HepG2 (cell line): ENCODE results near the gene DHFR2. TPM values are rescaled to one million over a fixed set of nuclear protein-coding genes. Genes with fewer than 3 reads are reported as not detected.

ENCODE experiments used
- ATAC-seq: fragments of 200-7000 bp; cut with Tn5 transposase; 3 replicates; pipeline ENCODE4 v1.9.1; 2020; ENCODE audit warnings: mild to moderate bottlenecking, moderate library complexity
- BruUV-seq: library from RNA; stranded (reverse); fragments of 400-500 nt; replicated peaks from 2 replicates; lab custom pipeline; 2021; lab: Mats Ljungman, UMichigan
- CTCF ChIA-PET: fragments of 300-600 bp; formaldehyde crosslinking; extraction: SDS; loops from one replicate; lab custom pipeline; 2021; ENCODE audit warnings: low total read pairs, inconsistent platforms, low intra/inter-chr PET ratio; lab: Yijun Ruan, JAX
- POLR2A ChIA-PET: fragments of 350-600 bp; sonication (Branson Sonifier 250); formaldehyde crosslinking; loops from one replicate; lab custom pipeline; 2020; ENCODE audit warnings: antibody characterized with exemption, inconsistent platforms; lab: Yijun Ruan, JAX
- DNase-seq: peaks from one replicate; pipeline ENCODE4 v3.0.0-alpha.2; 2015; ENCODE audit warnings: low spot score
- FAIRE-seq: peaks from 3 replicates; lab custom pipeline; 2011; peaks lifted over from hg19 to GRCh38; lab: Jason Lieb, UNC
- H2AFZ ChIP-seq: one replicate; pipeline ENCODE4 v1.6.1; 2011; ENCODE audit warnings: low read length, inconsistent platforms
- H3K27ac ChIP-seq: fragments of 300-600 bp; 3 replicates; pipeline ENCODE4 v1.8.0; 2011; ENCODE audit warnings: mixed run types, mild to moderate bottlenecking, mixed read lengths, low read length, inconsistent platforms; ENCODE audit not compliant: insufficient read depth; ENCODE audit errors: extremely low read length
- H3K27me3 ChIP-seq, 2 experiments: fragments of 200-600 bp in 1 of 2; 2 replicates in 1 of 2; 3 replicates in 1 of 2; pipeline versions ENCODE4 v1.6.0 to v1.8.0; 2011; ENCODE audit warnings: low read length in 2 of 2, mild to moderate bottlenecking in 2 of 2, moderate library complexity in 2 of 2, inconsistent platforms in 1 of 2; ENCODE audit not compliant: insufficient read depth in 2 of 2, control insufficient read depth in 1 of 2
- H3K36me3 ChIP-seq, 2 experiments: fragments of 200-600 bp in 1 of 2; replicated peaks in 1 of 2; 2 replicates in 1 of 2; 3 replicates in 1 of 2; pipeline versions ENCODE4 v1.5.1 to v1.8.0; 2011; ENCODE audit warnings: low read length in 2 of 2, inconsistent platforms in 1 of 2; ENCODE audit not compliant: insufficient read depth in 2 of 2, control insufficient read depth in 1 of 2
- H3K4me1 ChIP-seq: 2 replicates; pipeline ENCODE4 v1.5.1; 2012; ENCODE audit warnings: low read length, inconsistent platforms; ENCODE audit not compliant: insufficient read depth
- H3K4me2 ChIP-seq: 2 replicates; pipeline ENCODE4 v1.6.0; 2011; ENCODE audit warnings: low read depth, low read length, inconsistent platforms
- H3K4me3 ChIP-seq, 3 experiments: fragments of 200-600 bp in 1 of 3; sonication (generic), shearing (Covaris generic) in 1 of 3; replicated peaks in 1 of 3; 2 replicates each; pipeline ENCODE4 v1.5.1; 2011 to 2016; ENCODE audit warnings: low read length in 3 of 3, inconsistent platforms in 2 of 3, low read depth in 2 of 3, mild to moderate bottlenecking in 2 of 3, control low read depth in 1 of 3, mixed read lengths in 1 of 3; ENCODE audit not compliant: insufficient read depth in 1 of 3
- H3K79me2 ChIP-seq: one replicate; pipeline ENCODE4 v1.6.1; 2011; ENCODE audit warnings: low read length, inconsistent platforms; ENCODE audit not compliant: insufficient read depth
- H3K9ac ChIP-seq: 2 replicates; pipeline ENCODE4 v1.6.0; 2011; ENCODE audit warnings: mild to moderate bottlenecking, low read depth, low read length, inconsistent platforms; ENCODE audit not compliant: insufficient read depth
- H3K9me3 ChIP-seq: 2 replicates; pipeline ENCODE4 v1.5.1; 2012; ENCODE audit warnings: mild to moderate bottlenecking, low read length
- H4K20me1 ChIP-seq: 2 replicates; pipeline ENCODE4 v1.6.0; 2011; ENCODE audit warnings: inconsistent platforms, mild to moderate bottlenecking, low read length, moderate library complexity; ENCODE audit not compliant: insufficient read depth
- EED ChIP-seq: sonication (generic); formaldehyde crosslinking; IDR thresholded peaks from 2 replicates; pipeline ENCODE4 v1.5.0; 2020; ENCODE audit warnings: mild to moderate bottlenecking, missing genetic modification reagents
- FOXC1 ChIP-seq: sonication (generic); formaldehyde crosslinking; IDR thresholded peaks from 2 replicates; pipeline ENCODE4 v1.8.0; 2022; ENCODE audit warnings: mild to moderate bottlenecking, missing genetic modification reagents, borderline replicate concordance
- JDP2 ChIP-seq: sonication (generic); formaldehyde crosslinking; IDR thresholded peaks from 2 replicates; pipeline ENCODE4 v1.8.1; 2022; ENCODE audit warnings: missing genetic modification reagents, borderline replicate concordance
- TBP ChIP-seq: sonication (generic); formaldehyde crosslinking; IDR thresholded peaks from 2 replicates; pipeline ENCODE4 v1.5.0; 2020; ENCODE audit warnings: missing genetic modification reagents
- ZNF350 ChIP-seq: sonication (generic); formaldehyde crosslinking; IDR thresholded peaks from 2 replicates; pipeline ENCODE4 v1.4.0; 2020; ENCODE audit warnings: mild to moderate bottlenecking, low read depth, missing genetic modification reagents, borderline replicate concordance
- ZNF614 ChIP-seq: IDR thresholded peaks from 2 replicates; pipeline ENCODE4 v1.6.1; 2018; ENCODE audit warnings: missing biosample characterization, missing genetic modification reagents, inconsistent platforms, borderline replicate concordance
- WGBS: methylation state at CpG from one replicate; pipeline ENCODE4 v1.1.6; 2017; ENCODE audit warnings: low lambda C conversion rate; 5-methylcytosine and 5-hydroxymethylcytosine counted together
- in situ Hi-C: cut with HindIII; loops from 2 replicates; pipeline ENCODE4 v1.10.0; 2017; ENCODE audit warnings: low pct_unique_long_range_greater_than_20kb; ENCODE audit not compliant: extremely low pct_ligation_motif_present
- intact Hi-C: fragments of 100-400 bp; cut with micrococcal nuclease; formaldehyde crosslinking; loops from one replicate; pipeline ENCODE4 v1.10.0; 2022; ENCODE audit not compliant: unreplicated experiment
- polyA plus RNA-seq, 8 experiments: library from polyadenylated mRNA; depleted of rRNA in 3 of 8; stranded (reverse) in 7 of 8; unstranded in 1 of 8; fragments of >200 nt; fragmentation: Illumina TruSeq in 4 of 8; extraction: Trizol in 4 of 8; gene quantifications; 2 replicates each; pipeline versions ENCODE4 v1.2.1 to v1.2.3, GENCODE V29; 2011 to 2016; ENCODE audit warnings: low read depth in 4 of 8, missing spikeins in 1 of 8, mixed read lengths in 1 of 8; ENCODE audit not compliant: insufficient read depth in 1 of 8
- total RNA-seq, 5 experiments: library from RNA; depleted of rRNA; stranded (reverse); fragments of >200 nt; fragmentation: Illumina TruSeq; extraction: Trizol; gene quantifications; 2 replicates each; pipeline ENCODE4 v1.2.3, GENCODE V29; 2016; ENCODE audit warnings: low read depth in 1 of 5

The DHFR2 gene
- total and polyA plus RNA-seq, 2 of the 13 experiments (the other 11 are each of a cell fraction or from before 2014, with no cell fraction given) = 1.4 to 4.6 TPM

DNA sequence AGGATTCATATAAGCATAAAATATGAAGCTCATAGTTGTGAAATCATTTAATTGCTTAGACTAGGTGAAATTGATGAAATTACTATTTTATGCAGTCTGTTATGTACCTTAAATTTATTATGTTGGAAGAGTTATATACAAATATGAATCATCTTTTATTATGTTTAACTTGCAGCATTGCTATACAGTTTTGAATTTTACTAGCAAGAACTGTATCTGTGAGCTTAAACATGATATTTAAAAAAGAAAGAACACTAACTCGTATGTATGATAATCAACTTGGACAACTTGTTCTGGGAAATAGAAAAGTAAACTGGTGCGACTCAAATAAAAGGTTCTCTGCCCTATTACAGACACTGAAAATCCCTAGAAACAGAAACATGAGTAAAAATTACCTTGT is 36.1 kb downstream of the DHFR2 start:
- CTCF ChIA-PET = no interaction called here
- Histone ChIP-seq H3K9ac (no peak overlapping the region), H3K79me2 (no peaks in the 10 kb centered on the region)

DNA sequence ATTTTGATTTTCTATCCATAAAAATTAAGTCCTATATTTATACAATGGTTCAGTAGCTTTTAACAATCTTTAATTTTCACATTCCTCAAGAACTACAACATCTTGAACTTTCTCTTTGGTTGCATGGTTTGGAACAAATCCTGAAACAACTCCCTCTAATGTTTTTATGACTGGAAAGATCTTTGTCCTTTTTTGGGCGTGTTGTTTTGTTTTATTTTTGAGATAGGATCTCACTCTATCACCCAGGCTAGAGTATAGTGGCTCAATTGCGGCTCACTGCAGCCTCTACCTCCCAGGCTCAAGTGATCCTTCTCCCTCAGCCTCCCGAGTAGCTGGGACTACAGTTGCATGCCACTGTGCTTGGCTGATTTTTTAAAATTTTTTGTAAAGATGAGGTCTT is 38.3 kb downstream of the DHFR2 start:
- POLR2A ChIA-PET = no interaction called here
- FAIRE-seq (no peak), ATAC-seq (no peak), DNase-seq (no peak)
- H3K4me3 ChIP-seq = no peak overlapping the region
- intact Hi-C loops = no loop called here
- H3K4me2 ChIP-seq = no peak overlapping the region
- H3K9ac ChIP-seq = no peak overlapping the region
- 96% methylated on average over 3 of the region's 3 CpGs for WGBS
- TF ChIP-seq EED (CRISPR knock-in tag) = no peak
- TF ChIP-seq FOXC1 = no peak
- TF ChIP-seq ZNF350 = no peak
- TF ChIP-seq JDP2 (CRISPR knock-in tag) = no peak
- CTCF ChIA-PET = no interaction called here
- H3K4me1 ChIP-seq = no peaks in the 10 kb centered on the region
- no peaks in the 10 kb centered on the region for H3K36me3 ChIP-seq
- no TSS peak for BruUV-seq
- no peak overlapping the region for H3K27ac ChIP-seq
- no peak overlapping the region for H2AFZ ChIP-seq
- in situ Hi-C loops = no loop called here
- no peaks in the 10 kb centered on the region for H4K20me1 ChIP-seq
- no peaks in the 10 kb centered on the region for H3K9me3 ChIP-seq
- no peaks in the 10 kb centered on the region for H3K79me2 ChIP-seq
- no peaks in the 10 kb centered on the region for H3K27me3 ChIP-seq

More for the DNA sequence above, 36.1 kb downstream of the DHFR2 start:
- DNase-seq = no peak
- Histone ChIP-seq H2AFZ (no peak overlapping the region), H3K36me3 (no peaks in the 10 kb centered on the region), H3K4me3 (no peak overlapping the region), H3K4me2 (no peak overlapping the region), H3K27ac (no peak overlapping the region), H3K9me3 (no peaks in the 10 kb centered on the region), H3K4me1 (no peaks in the 10 kb centered on the region)
- WGBS = 91% methylated on average over 2 of the region's 2 CpGs
- BruUV-seq = no TSS peak
- in situ Hi-C loops = no loop called here
- POLR2A ChIA-PET = no interaction called here
- ATAC-seq = no peak
- intact Hi-C loops = no loop called here
- FAIRE-seq = no peak
- TF ChIP-seq TBP (no peak), ZNF614 (CRISPR knock-in tag) (no peak)
- TF ChIP-seq, all 625 proteins: peak for 0
- H3K27me3 ChIP-seq = no peaks in the 10 kb centered on the region
- H4K20me1 ChIP-seq = no peaks in the 10 kb centered on the region
